NOMO-1 (cell line): ENCODE results near the gene ATP2B2.
"Not testable (repeated sequence)": the region's sequence is repeated elsewhere in the genome, so short reads cannot be mapped to it uniquely, and the experiment has no call there.

Experiments used
- DNase-seq, 2 experiments: peaks; one replicate each; lab custom pipeline; 2025; ENCODE audit not compliant: unreplicated experiment in 2 of 2; lab: John Stamatoyannopoulos, UW

ATP2B2 gene

GRCh38 chr3:10315101-10315500 lies 190.3 kb downstream of the ATP2B2 start:
- DNase-seq: no peak

GRCh38 chr3:10312861-10313260 lies 192.5 kb downstream of the ATP2B2 start:
- no peak for DNase-seq

- no peak for DNase-seq
These were observed 193.0 kb downstream of the ATP2B2 start for GRCh38 chr3:10312391-10312790.

GRCh38 chr3:10311710-10312109 lies 193.7 kb downstream of the ATP2B2 start:
- no peak for DNase-seq

GRCh38 chr3:10310578-10310977 lies 194.8 kb downstream of the ATP2B2 start:
- no peak for DNase-seq

- no peak for DNase-seq
These were observed 195.7 kb downstream of the ATP2B2 start for GRCh38 chr3:10309736-10310135.

GRCh38 chr3:10308678-10309077 lies 196.7 kb downstream of the ATP2B2 start:
- DNase-seq: no peak

- DNase-seq: no peak
These were observed 199.2 kb downstream of the ATP2B2 start for GRCh38 chr3:10306156-10306555.

GRCh38 chr3:10305331-10305902 lies 200.0 kb downstream of the ATP2B2 start:
- DNase-seq: no peak

GRCh38 chr3:10304905-10305304 lies 200.5 kb downstream of the ATP2B2 start:
- DNase-seq: no peak

- DNase-seq: no peak
These were observed 201.6 kb downstream of the ATP2B2 start for GRCh38 chr3:10303785-10304184.

GRCh38 chr3:10303105-10303504 lies 202.3 kb downstream of the ATP2B2 start:
- DNase-seq: no peak

GRCh38 chr3:10300087-10300486 lies 205.3 kb downstream of the ATP2B2 start:
- DNase-seq: no peak

GRCh38 chr3:10299679-10300078 lies 205.7 kb downstream of the ATP2B2 start:
- DNase-seq: no peak

- no peak for DNase-seq
These were observed 206.2 kb downstream of the ATP2B2 start for GRCh38 chr3:10299175-10299574.

- not testable (repeated sequence) for DNase-seq
These were observed 207.3 kb downstream of the ATP2B2 start for GRCh38 chr3:10298064-10298463.

GRCh38 chr3:10294030-10294586 lies 211.3 kb downstream of the ATP2B2 start:
- peak; percentile 4 to 24 for DNase-seq

- peak; percentile 68 to 79 for DNase-seq
These were observed 212.6 kb downstream of the ATP2B2 start, which contains the start of gene GHRL for GRCh38 chr3:10292505-10293419. Gene GHRL, minus strand, starts transcription at chr3:10292947. Its CDS starts 2,767 bp downstream, at chr3:10290180.

GRCh38 chr3:10291641-10292040 lies 213.7 kb downstream of the ATP2B2 start:
- DNase-seq: no peak

- no peak for DNase-seq
These were observed 214.8 kb downstream of the ATP2B2 start for GRCh38 chr3:10290481-10291176.

GRCh38 chr3:10289787-10290355 lies 215.5 kb downstream of the ATP2B2 start:
- DNase-seq: no peak
